A673 (cell line): ENCODE data around the gene DOCK1. TPM values are rescaled to one million over a fixed set of nuclear protein-coding genes. Genes with fewer than 3 reads are reported as not detected.

Source experiments
- BruUV-seq: library from RNA; stranded (reverse); fragments of 400-500 nt; replicated peaks from 2 replicates; lab custom pipeline; 2021; lab: Mats Ljungman, UMichigan
- CTCF ChIA-PET: fragments of 300-600 bp; sonication (Branson Sonifier 250); formaldehyde crosslinking; loops from one replicate; lab custom pipeline; 2022; ENCODE audit warnings: antibody characterized with exemption; lab: Charles Lee
- POLR2A ChIA-PET: fragments of 300-600 bp; sonication (Branson Sonifier 250); formaldehyde crosslinking; loops from one replicate; lab custom pipeline; 2022; ENCODE audit warnings: antibody characterized with exemption; ENCODE audit not compliant: low non-redundant PET; lab: Charles Lee
- DNase-seq: peaks from one replicate; pipeline ENCODE4 v3.0.0-alpha.2; 2015; ENCODE audit warnings: low spot score
- H3K27ac ChIP-seq: fragments of 200-600 bp; sonication (generic); 2 replicates; pipeline ENCODE4 v1.5.1; 2016; ENCODE audit warnings: mixed run types, low read depth, mild to moderate bottlenecking, mixed read lengths, antibody characterized with exemption, low read length; ENCODE audit not compliant: poor library complexity, severe bottlenecking
- H3K27me3 ChIP-seq: fragments of 200-600 bp; sonication (generic); replicated peaks from 2 replicates; pipeline ENCODE4 v1.6.1; 2017; ENCODE audit warnings: mixed run types, low read depth, mild to moderate bottlenecking, mixed read lengths, antibody characterized with exemption, low read length; ENCODE audit not compliant: insufficient read depth, poor library complexity
- H3K36me3 ChIP-seq: fragments of 200-600 bp; sonication (generic); 2 replicates; pipeline ENCODE4 v1.6.1; 2016; ENCODE audit warnings: mixed run types, mild to moderate bottlenecking, mixed read lengths, antibody characterized with exemption, low read length; ENCODE audit not compliant: insufficient read depth, poor library complexity, severe bottlenecking
- H3K4me1 ChIP-seq: fragments of 200-600 bp; sonication (generic); 2 replicates; pipeline ENCODE4 v1.6.1; 2017; ENCODE audit warnings: mixed run types, mild to moderate bottlenecking, mixed read lengths, antibody characterized with exemption, low read length; ENCODE audit not compliant: insufficient read depth, poor library complexity, severe bottlenecking
- H3K4me3 ChIP-seq: fragments of 200-600 bp; sonication (generic); 2 replicates; pipeline ENCODE4 v1.5.1; 2016; ENCODE audit warnings: low read depth, mixed run types, mild to moderate bottlenecking, mixed read lengths, low read length; ENCODE audit not compliant: poor library complexity, severe bottlenecking
- H3K9me3 ChIP-seq: fragments of 200-600 bp; sonication (generic); 2 replicates; pipeline ENCODE4 v1.6.1; 2016; ENCODE audit warnings: mixed run types, low read depth, mild to moderate bottlenecking, mixed read lengths, antibody characterized with exemption, low read length; ENCODE audit not compliant: poor library complexity, severe bottlenecking
- EZH2 ChIP-seq: fragments of 200-600 bp; sonication (generic); IDR thresholded peaks from 2 replicates; pipeline ENCODE4 v1.6.1; 2017; ENCODE audit warnings: borderline replicate concordance, low read depth, mild to moderate bottlenecking, mixed read lengths, antibody characterized with exemption, low read length; ENCODE audit not compliant: poor library complexity, severe bottlenecking
- intact Hi-C: fragments of 100-400 bp; cut with micrococcal nuclease; formaldehyde crosslinking; loops from one replicate; pipeline ENCODE4 v1.10.0; 2022; ENCODE audit not compliant: unreplicated experiment
- total RNA-seq: library from RNA; stranded (reverse); gene quantifications from 2 replicates; pipeline ENCODE4 v1.2.3, GENCODE V29; 2021
- TF ChIP-seq, protein P1 (sequence below): fragments of 300-800, 200-600 bp; sonication (generic); conservative IDR thresholded peaks from 2 replicates; pipeline ENCODE4 v1.5.1; 2017; ENCODE audit warnings: low read depth, mild to moderate bottlenecking, antibody characterized with exemption, low read length, moderate library complexity, mixed read lengths

DOCK1 gene
- total RNA-seq, 1 experiment from 2014 or later, result 30.7 TPM

DNA sequence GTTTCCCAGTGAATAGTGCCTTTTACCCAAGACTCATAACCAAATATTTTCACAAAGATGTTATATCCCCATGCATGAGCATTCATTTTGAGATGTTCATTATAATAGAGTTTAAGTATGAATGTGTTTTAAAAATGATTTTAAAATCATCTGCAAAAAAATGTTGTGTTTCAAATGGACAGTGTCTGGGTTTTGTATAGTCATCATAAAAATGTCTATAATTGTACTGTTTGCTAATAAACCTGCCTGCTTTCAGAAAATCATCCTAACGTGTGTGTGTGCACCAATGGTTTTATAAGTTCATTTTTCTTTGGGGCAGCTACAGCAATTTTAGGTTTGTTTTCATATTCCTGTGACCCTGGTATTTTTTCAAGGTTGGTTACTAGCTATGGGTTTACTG is 228.0 kb downstream of the DOCK1 start:
- H3K9me3 ChIP-seq, result no peaks in the 10 kb centered on the region
- H3K4me3 ChIP-seq, result no peak overlapping the region
- no peaks in the 10 kb centered on the region for H3K36me3 ChIP-seq
- ChIA-PET CTCF (no interaction called here), POLR2A (no interaction called here)
- no TSS peak for BruUV-seq
- no peak overlapping the region for H3K27ac ChIP-seq
- H3K27me3 ChIP-seq, result no peaks in the 10 kb centered on the region
- no peak for DNase-seq
- intact Hi-C loops, result no loop called here
- TF ChIP-seq, protein P1, sequence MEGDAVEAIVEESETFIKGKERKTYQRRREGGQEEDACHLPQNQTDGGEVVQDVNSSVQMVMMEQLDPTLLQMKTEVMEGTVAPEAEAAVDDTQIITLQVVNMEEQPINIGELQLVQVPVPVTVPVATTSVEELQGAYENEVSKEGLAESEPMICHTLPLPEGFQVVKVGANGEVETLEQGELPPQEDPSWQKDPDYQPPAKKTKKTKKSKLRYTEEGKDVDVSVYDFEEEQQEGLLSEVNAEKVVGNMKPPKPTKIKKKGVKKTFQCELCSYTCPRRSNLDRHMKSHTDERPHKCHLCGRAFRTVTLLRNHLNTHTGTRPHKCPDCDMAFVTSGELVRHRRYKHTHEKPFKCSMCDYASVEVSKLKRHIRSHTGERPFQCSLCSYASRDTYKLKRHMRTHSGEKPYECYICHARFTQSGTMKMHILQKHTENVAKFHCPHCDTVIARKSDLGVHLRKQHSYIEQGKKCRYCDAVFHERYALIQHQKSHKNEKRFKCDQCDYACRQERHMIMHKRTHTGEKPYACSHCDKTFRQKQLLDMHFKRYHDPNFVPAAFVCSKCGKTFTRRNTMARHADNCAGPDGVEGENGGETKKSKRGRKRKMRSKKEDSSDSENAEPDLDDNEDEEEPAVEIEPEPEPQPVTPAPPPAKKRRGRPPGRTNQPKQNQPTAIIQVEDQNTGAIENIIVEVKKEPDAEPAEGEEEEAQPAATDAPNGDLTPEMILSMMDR, result no peak
- TF ChIP-seq EZH2, result no peak
- H3K4me1 ChIP-seq, result no peaks in the 10 kb centered on the region

DNA sequence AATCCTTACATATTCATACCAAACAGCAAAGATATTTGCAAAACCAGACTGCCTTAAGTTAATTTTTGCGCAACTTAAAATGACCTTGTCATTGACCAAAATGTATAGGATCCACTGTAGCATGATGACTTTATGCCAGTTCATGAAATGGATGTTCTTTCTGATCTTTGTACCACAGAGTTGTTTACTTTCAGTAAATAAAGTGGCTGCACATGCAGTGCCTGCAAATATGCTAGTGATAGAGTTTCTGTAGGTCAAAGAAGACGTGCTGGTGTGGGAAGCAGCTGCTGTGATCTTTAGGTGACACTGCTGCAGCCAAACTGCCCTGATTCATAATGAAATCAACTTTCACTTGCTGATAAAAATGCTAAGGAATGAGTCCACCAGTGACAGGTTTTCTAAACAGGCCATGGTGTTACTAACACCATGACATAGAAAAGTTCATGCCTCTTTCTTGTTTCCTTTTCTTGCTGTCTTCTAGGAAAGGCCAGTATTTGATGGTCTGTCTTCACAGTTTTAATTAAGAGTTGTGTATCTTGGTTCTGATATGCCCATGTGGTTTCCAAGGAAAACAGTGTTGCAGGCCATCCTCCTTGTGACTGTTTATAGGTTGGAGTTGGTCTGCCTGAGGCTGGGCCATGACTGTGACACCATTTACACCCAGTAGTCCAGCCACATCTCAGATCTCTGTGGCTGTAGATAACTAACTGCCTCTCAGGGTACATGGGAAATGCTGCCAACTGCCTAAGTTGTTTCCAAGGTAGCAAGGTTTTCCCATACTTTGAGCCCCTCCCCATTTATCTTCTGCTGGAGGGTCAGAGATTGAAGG is 228.7 kb downstream of the DOCK1 start:
- POLR2A ChIA-PET, result interaction anchor here (0.7 kb wide), 1 partner anchor 72 kb away, joined by 3 read pairs; no protein-coding TSS in a partner anchor
- Histone ChIP-seq H3K27me3 (no peaks in the 10 kb centered on the region), H3K27ac (no peak overlapping the region), H3K36me3 (no peaks in the 10 kb centered on the region), H3K4me1 (no peaks in the 10 kb centered on the region), H3K4me3 (no peak overlapping the region), H3K9me3 (no peaks in the 10 kb centered on the region)
- intact Hi-C loops, result no loop called here
- CTCF ChIA-PET, result no interaction called here
- TF ChIP-seq EZH2, result no peak
- TF ChIP-seq, protein P1, result no peak
- no TSS peak for BruUV-seq
- no peak for DNase-seq

DNA sequence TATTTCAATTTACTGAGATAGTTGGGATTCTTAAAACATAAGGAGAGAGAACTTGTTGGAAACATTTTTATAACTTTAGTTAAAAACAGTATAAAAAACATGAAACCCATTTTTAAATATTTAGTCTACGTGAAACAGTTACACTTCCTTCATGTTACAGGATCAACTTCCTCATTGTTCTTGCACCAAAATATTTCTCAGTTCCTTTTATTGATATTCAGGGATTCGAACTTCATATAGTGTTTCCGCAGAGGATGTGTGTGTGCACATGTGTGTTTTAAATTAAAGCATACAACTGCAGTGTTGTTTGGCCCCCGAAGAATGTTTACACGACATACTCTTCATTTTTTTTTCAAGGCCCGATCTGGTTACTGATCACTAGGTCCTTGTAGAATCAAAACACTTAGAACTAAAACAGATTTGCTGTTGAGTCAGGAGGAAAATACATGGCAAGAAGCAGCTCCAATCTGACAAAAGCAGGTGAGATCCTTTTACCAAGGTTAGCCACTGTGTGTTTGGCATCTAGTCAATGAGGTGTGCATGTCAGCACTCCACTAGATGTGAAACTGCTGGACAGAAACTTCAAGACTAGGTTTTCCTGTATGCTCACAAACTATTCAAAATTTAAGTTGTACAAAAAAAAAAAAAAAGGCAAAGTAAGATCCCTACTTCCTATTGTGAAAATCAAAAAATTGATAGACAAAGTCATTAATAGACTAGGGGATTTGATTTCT is 230.8 kb downstream of the DOCK1 start:
- intact Hi-C loops, result no loop called here
- DNase-seq, result no peak
- Histone ChIP-seq H3K4me1 (no peaks in the 10 kb centered on the region), H3K27ac (no peak overlapping the region), H3K9me3 (no peaks in the 10 kb centered on the region), H3K4me3 (no peak overlapping the region), H3K27me3 (no peaks in the 10 kb centered on the region), H3K36me3 (no peaks in the 10 kb centered on the region)
- no TSS peak for BruUV-seq
- CTCF ChIA-PET, result no interaction called here
- POLR2A ChIA-PET, result no interaction called here
- TF ChIP-seq, protein P1, result no peak
- TF ChIP-seq EZH2, result no peak
